H1 (cell line): ENCODE results near the gene CD164L2. TPM values are rescaled to one million over a fixed set of nuclear protein-coding genes. Genes with fewer than 3 reads are reported as not detected.

Source experiments
- CTCF ChIA-PET: fragments of 300-600 bp; sonication (Branson Sonifier 250); formaldehyde crosslinking; loops from one replicate; lab custom pipeline; 2021; ENCODE audit not compliant: partially characterized antibody; lab: Charles Lee
- POLR2A ChIA-PET: fragments of 300-600 bp; sonication (Branson Sonifier 250); formaldehyde crosslinking; loops from one replicate; lab custom pipeline; 2021; ENCODE audit warnings: inconsistent platforms; ENCODE audit not compliant: partially characterized antibody; lab: Charles Lee
- DNase-seq, 2 experiments: peaks; one replicate each; pipeline versions ENCODE4 v3.0.0 to v3.0.0-alpha.2; 2010 to 2022; ENCODE audit warnings: low spot score in 2 of 2, low read depth in 1 of 2, mixed read lengths in 1 of 2
- FAIRE-seq: peaks from 2 replicates; lab custom pipeline; 2011; peaks lifted over from hg19 to GRCh38; lab: Jason Lieb, UNC
- H2AFZ ChIP-seq: 2 replicates; pipeline ENCODE4 v1.8.1; 2012; ENCODE audit warnings: low read length, inconsistent platforms
- H2AK5ac ChIP-seq: 2 replicates; pipeline ENCODE4 v1.6.1; 2013; ENCODE audit warnings: low read depth, low read length
- H2BK120ac ChIP-seq: replicated peaks from 2 replicates; pipeline ENCODE3; 2013; ENCODE audit warnings: low read depth, low read length, inconsistent platforms
- H2BK12ac ChIP-seq: 2 replicates; pipeline ENCODE4 v1.6.1; 2013; ENCODE audit warnings: low read depth, low read length
- H2BK15ac ChIP-seq: 2 replicates; pipeline ENCODE4 v1.6.1; 2013; ENCODE audit warnings: low read length
- H2BK20ac ChIP-seq: 2 replicates; pipeline ENCODE4 v1.6.1; 2013; ENCODE audit warnings: low read length
- H2BK5ac ChIP-seq: 2 replicates; pipeline ENCODE4 v1.6.1; 2013; ENCODE audit warnings: low read depth, low read length
- H3K14ac ChIP-seq: 2 replicates; pipeline ENCODE4 v1.6.1; 2013; ENCODE audit warnings: inconsistent platforms; ENCODE audit not compliant: insufficient read length
- H3K18ac ChIP-seq: 2 replicates; pipeline ENCODE4 v1.6.1; 2013; ENCODE audit warnings: low read length; ENCODE audit errors: extremely low read depth
- H3K23ac ChIP-seq: 2 replicates; pipeline ENCODE4 v1.6.1; 2013; ENCODE audit warnings: inconsistent platforms; ENCODE audit not compliant: insufficient read length
- H3K23me2 ChIP-seq: 2 replicates; pipeline ENCODE4 v1.6.1; 2013; ENCODE audit warnings: low read depth, low read length
- H3K27ac ChIP-seq: 2 replicates; pipeline ENCODE4 v1.6.1; 2011; ENCODE audit warnings: low read depth, low read length, inconsistent platforms
- H3K27me3 ChIP-seq, 4 experiments: replicated peaks in 1 of 4; 1 replicate in 1 of 4; 2 replicates in 3 of 4; pipeline versions ENCODE4 v1.6.1 to v1.8.1; 2011 to 2013; ENCODE audit warnings: low read length in 3 of 4, mild to moderate bottlenecking in 3 of 4, inconsistent platforms in 2 of 4, mixed read lengths in 2 of 4, moderate library complexity in 1 of 4; ENCODE audit not compliant: control insufficient read depth in 3 of 4, insufficient read depth in 3 of 4; ENCODE audit errors: extremely low read depth in 1 of 4
- H3K36me3 ChIP-seq, 4 experiments: 2 replicates each; pipeline versions ENCODE4 v1.6.1 to v1.8.1; 2011 to 2013; ENCODE audit warnings: mild to moderate bottlenecking in 4 of 4, low read length in 3 of 4, moderate library complexity in 2 of 4, control low read depth in 1 of 4, inconsistent platforms in 1 of 4; ENCODE audit not compliant: insufficient read depth in 4 of 4, control insufficient read depth in 2 of 4
- H3K4ac ChIP-seq: replicated peaks from 2 replicates; pipeline ENCODE3; 2013; ENCODE audit warnings: low read length, low read depth, mixed read lengths, inconsistent platforms; ENCODE audit not compliant: insufficient read length
- H3K4me1 ChIP-seq, 4 experiments: replicated peaks in 1 of 4; 1 replicate in 1 of 4; 2 replicates in 3 of 4; pipeline versions ENCODE4 v1.6.1 to v1.8.1; 2011 to 2013; ENCODE audit warnings: low read length in 3 of 4, inconsistent platforms in 2 of 4, mixed read lengths in 1 of 4; ENCODE audit not compliant: insufficient read depth in 4 of 4, control insufficient read depth in 3 of 4
- H3K4me2 ChIP-seq, 2 experiments: 2 replicates each; pipeline versions ENCODE4 v1.6.1 to v1.8.1; 2011 to 2013; ENCODE audit warnings: low read depth in 2 of 2, low read length in 2 of 2, control low read depth in 1 of 2, inconsistent platforms in 1 of 2, mild to moderate bottlenecking in 1 of 2; ENCODE audit not compliant: insufficient read depth in 1 of 2
- H3K4me3 ChIP-seq, 4 experiments: fragments of 200-600, 300-600 bp in 1 of 4; sonication (generic), shearing (Covaris generic), sonication (Bioruptor Twin) in 1 of 4; 2 replicates each; pipeline versions ENCODE4 v1.5.1 to v1.8.1; 2011 to 2016; ENCODE audit warnings: low read length in 4 of 4, low read depth in 3 of 4, control low read depth in 2 of 4, inconsistent platforms in 2 of 4, mild to moderate bottlenecking in 2 of 4, mixed read lengths in 1 of 4, moderate library complexity in 1 of 4; ENCODE audit not compliant: insufficient read depth in 2 of 4; ENCODE audit errors: extremely low read depth in 1 of 4
- H3K56ac ChIP-seq: replicated peaks from 2 replicates; pipeline ENCODE3; 2013; ENCODE audit warnings: low read depth, mild to moderate bottlenecking, mixed read lengths, low read length, inconsistent platforms; ENCODE audit not compliant: insufficient read length
- H3K79me1 ChIP-seq: 2 replicates; pipeline ENCODE4 v1.6.1; 2013; ENCODE audit warnings: low read depth, low read length, control low read depth
- H3K79me2 ChIP-seq, 2 experiments: 2 replicates each; pipeline versions ENCODE4 v1.6.1 to v1.8.1; 2012 to 2013; ENCODE audit warnings: low read length in 2 of 2, mild to moderate bottlenecking in 2 of 2, inconsistent platforms in 1 of 2; ENCODE audit not compliant: insufficient read depth in 2 of 2, control insufficient read depth in 1 of 2
- H3K9ac ChIP-seq, 4 experiments: replicated peaks in 1 of 4; 1 replicate in 1 of 4; 2 replicates in 3 of 4; pipeline versions ENCODE4 v1.6.1 to v1.8.1; 2011 to 2013; ENCODE audit warnings: low read depth in 3 of 4, low read length in 3 of 4, control low read depth in 2 of 4, mild to moderate bottlenecking in 2 of 4, moderate library complexity in 2 of 4, inconsistent platforms in 1 of 4; ENCODE audit errors: extremely low read depth in 1 of 4
- H3K9me3 ChIP-seq, 2 experiments: 2 replicates each; pipeline versions ENCODE4 v1.6.1 to v1.8.1; 2012 to 2013; ENCODE audit warnings: mild to moderate bottlenecking in 2 of 2, moderate library complexity in 2 of 2, control low read depth in 1 of 2, inconsistent platforms in 1 of 2, low read depth in 1 of 2, low read length in 1 of 2, mixed read lengths in 1 of 2; ENCODE audit not compliant: insufficient read depth in 2 of 2
- H4K20me1 ChIP-seq, 2 experiments: replicated peaks in 1 of 2; 2 replicates each; pipeline versions ENCODE3 to v1.8.1; 2011 to 2013; ENCODE audit warnings: inconsistent platforms in 2 of 2, low read length in 2 of 2, mild to moderate bottlenecking in 1 of 2; ENCODE audit not compliant: insufficient read depth in 2 of 2, control insufficient read depth in 1 of 2
- H4K5ac ChIP-seq: 2 replicates; pipeline ENCODE4 v1.6.1; 2013; ENCODE audit warnings: low read length, low read depth, mixed read lengths, inconsistent platforms; ENCODE audit not compliant: insufficient read length
- H4K8ac ChIP-seq: 2 replicates; pipeline ENCODE4 v1.8.0; 2013; ENCODE audit warnings: mild to moderate bottlenecking, moderate library complexity, low read length, inconsistent platforms; ENCODE audit not compliant: insufficient read depth; ENCODE audit errors: extremely low read depth
- H4K91ac ChIP-seq: replicated peaks from 2 replicates; pipeline ENCODE3; 2013; ENCODE audit warnings: low read length, mixed read lengths, inconsistent platforms; ENCODE audit not compliant: insufficient read length
- CHD2 ChIP-seq: IDR thresholded peaks from 2 replicates; pipeline ENCODE4 v1.6.1; 2012; ENCODE audit warnings: low read length, improper control_type of control experiment
- PHF8 ChIP-seq: fragments of 200-600 bp; sonication (generic); conservative IDR thresholded peaks from 2 replicates; pipeline ENCODE4 v1.7.1; 2012; ENCODE audit warnings: low read depth, mild to moderate bottlenecking, inconsistent platforms, low read length, moderate library complexity
- POLR2A ChIP-seq, 2 experiments: IDR thresholded peaks; 1 replicate in 1 of 2; 2 replicates in 1 of 2; pipeline ENCODE4 v1.6.1; 2011; ENCODE audit warnings: low read depth in 2 of 2, low read length in 2 of 2, mild to moderate bottlenecking in 2 of 2; ENCODE audit errors: control extremely low read depth in 1 of 2
- RAD21 ChIP-seq, 2 experiments: IDR thresholded peaks in 1 of 2; conservative IDR thresholded peaks in 1 of 2; 2 replicates each; pipeline ENCODE4 v1.6.1; 2011; ENCODE audit warnings: low read depth in 2 of 2, low read length in 2 of 2, improper control_type of control experiment in 1 of 2, inconsistent platforms in 1 of 2, mild to moderate bottlenecking in 1 of 2, moderate library complexity in 1 of 2
- TBP ChIP-seq: IDR thresholded peaks from 2 replicates; pipeline ENCODE4 v1.6.1; 2011; ENCODE audit warnings: low read depth, low read length, improper control_type of control experiment
- WGBS, 2 experiments: shearing (Covaris generic) in 1 of 2; methylation state at CpG; one replicate each; pipeline versions ENCODE4 v1.1.6 to v1.1.7; 2013 to 2015; ENCODE audit warnings: low lambda C conversion rate in 2 of 2, mixed read lengths in 2 of 2, inconsistent platforms in 1 of 2, low coverage in 1 of 2, missing lambda C conversion rate in 1 of 2; ENCODE audit not compliant: insufficient replicate concordance in 2 of 2, insufficient coverage in 1 of 2, insufficient read length in 1 of 2; ENCODE audit errors: extremely low coverage in 1 of 2, missing lambda C conversion rate in 1 of 2; 5-methylcytosine and 5-hydroxymethylcytosine counted together
- polyA plus RNA-seq, 7 experiments: library from polyadenylated mRNA; depleted of rRNA in 3 of 7; stranded (reverse) in 5 of 7; unstranded in 2 of 7; fragments of >200 nt in 5 of 7; fragments of 200-250 nt in 2 of 7; gene quantifications; 1 replicate in 5 of 7; 2 replicates in 1 of 7; 4 replicates in 1 of 7; pipeline versions ENCODE4 v1.2.1 to v1.2.3, GENCODE V29; 2011 to 2013; ENCODE audit warnings: missing spikeins in 2 of 7, mixed read lengths in 2 of 7
- total RNA-seq: library from RNA; stranded (reverse); fragmentation: NEBNext Ultra II Directional; extraction: Animal tissue kit (Norgen Biotek cat#: 25700); gene quantifications from 2 replicates; pipeline ENCODE4 v1.2.1, GENCODE V29; 2021

The CD164L2 gene
- total and polyA plus RNA-seq, 2 of the 8 experiments (the other 6 are each of a cell fraction or from before 2014, with no cell fraction given), result 3.3 TPM

- H3K9me3 ChIP-seq, result no peaks in the 10 kb centered on the region
- CTCF ChIA-PET, result interaction anchor here (0.7 to 18.9 kb wide), 13 partner anchors 10 to 1098 kb away, joined by 3 to 625 read pairs (median 5); partner anchors contain the start of genes FCN3 and MAP3K6
- no peak overlapping the region for H3K14ac ChIP-seq
- peaks cover 4% of the 10 kb centered on the region; the same call in 1 of the 2 replicates for H3K23me2 ChIP-seq
- H3K23ac ChIP-seq, result no peak overlapping the region
- H3K79me2 ChIP-seq, result no peaks in the 10 kb centered on the region
- H3K27ac ChIP-seq, result no peak overlapping the region
- no peak overlapping the region for H2BK20ac ChIP-seq
- H2BK5ac ChIP-seq, result no peak overlapping the region
- H4K91ac ChIP-seq, result no peak overlapping the region
- 80% methylated on average over 12 of the region's 13 CpGs; no CpG with 5 or more reads in 1 of the 2 experiments for WGBS, 2 experiments
- no peaks in the 10 kb centered on the region for H3K36me3 ChIP-seq
- peak overlapping the region; percentile 88; the same call in 1 of the 2 replicates for H2BK15ac ChIP-seq
- peaks cover 0 to 16% (median 9%) of the 10 kb centered on the region in 4 experiments; a peak in 6 of 7 replicates for H3K27me3 ChIP-seq
- peak overlapping the region in 1 of 4 experiments; percentile 74; a peak in 2 of 8 replicates for H3K4me3 ChIP-seq
- peak overlapping the region; percentile 73; the same call in 1 of the 2 replicates for H3K18ac ChIP-seq
- no peak overlapping the region for H2AFZ ChIP-seq
- DNase-seq, result no peak
- H3K79me1 ChIP-seq, result no peaks in the 10 kb centered on the region
- H2BK12ac ChIP-seq, result peak overlapping the region; percentile 68; the same call in 1 of the 2 replicates
- no peak overlapping the region for H2BK120ac ChIP-seq
- no peak overlapping the region for H3K9ac ChIP-seq
- TF ChIP-seq PHF8, result no peak
- TF ChIP-seq POLR2A (IDR thresholded peaks at IDR 0.05; ENCODE audit: control extremely low read depth in 1 of 2, low read depth in 2 of 2, low read length in 2 of 2), result no peak
- TF ChIP-seq TBP, result no peak
- no peak for TF ChIP-seq RAD21 (IDR thresholded peaks at IDR 0.05 in 1 of 2, conservative IDR thresholded peaks at IDR 0.05 in 1 of 2; ENCODE audit: low read depth in 2 of 2, low read length in 2 of 2)
- TF ChIP-seq CHD2, result no peak
- TF ChIP-seq, all 59 proteins: peak for 0
- H3K56ac ChIP-seq, result no peak overlapping the region
- no peak overlapping the region for H4K5ac ChIP-seq
- peak overlapping the region; percentile 61; the same call in 1 of the 2 replicates for H2AK5ac ChIP-seq
- no peak overlapping the region for H4K8ac ChIP-seq
- H3K4me1 ChIP-seq, result peaks cover 0 to 7% (median 1%) of the 10 kb centered on the region in 4 experiments; a peak in 3 of 7 replicates
- no peak for FAIRE-seq
- POLR2A ChIA-PET, result interaction anchor here (1.5 to 3.7 kb wide), 3 partner anchors 15 to 386 kb away, joined by 4 to 18 read pairs (median 8); partner anchors contain the start of gene MAP3K6
- peak overlapping the region; percentile 45 to 89; a peak in 2 of 4 replicates for H3K4me2 ChIP-seq
- no peak overlapping the region for H3K4ac ChIP-seq
- H4K20me1 ChIP-seq, result no peaks in the 10 kb centered on the region
Measured at GRCh38 chr1:27383661-27384060, 528 bp upstream of the CD164L2 start.
